IMR-90 (cell line): ENCODE data around the gene PLXNA4. TPM values are rescaled to one million over a fixed set of nuclear protein-coding genes. Genes with fewer than 3 reads are reported as not detected.
A peak's percentile ranks its signal among the peaks of the same experiment; 100 is the strongest.

ENCODE experiments used
- ATAC-seq: fragments of 200-7000 bp; cut with Tn5 transposase; 2 replicates; pipeline ENCODE4 v1.9.1; 2020; ENCODE audit warnings: low read depth, mild to moderate bottlenecking, moderate library complexity
- BruUV-seq: library from RNA; stranded (reverse); fragments of 400-500 nt; replicated peaks from 2 replicates; lab custom pipeline; 2021; lab: Mats Ljungman, UMichigan
- CTCF ChIA-PET: fragments of 300-600 bp; formaldehyde crosslinking; extraction: SDS; loops from one replicate; lab custom pipeline; 2021; ENCODE audit warnings: antibody characterized with exemption; lab: Yijun Ruan, JAX
- POLR2A ChIA-PET: fragments of 300-600 bp; sonication (Branson Sonifier 250); formaldehyde crosslinking; loops from one replicate; lab custom pipeline; 2022; ENCODE audit warnings: antibody characterized with exemption; ENCODE audit not compliant: unreplicated experiment; lab: Charles Lee
- DNase-seq: peaks from one replicate; pipeline ENCODE4 v3.0.0; 2013
- H2AFZ ChIP-seq: replicated peaks from 2 replicates; pipeline ENCODE3; 2013; ENCODE audit warnings: low read length, mild to moderate bottlenecking; ENCODE audit not compliant: poor library complexity
- H2AK5ac ChIP-seq: 2 replicates; pipeline ENCODE4 v1.6.1; 2013; ENCODE audit warnings: low read depth, low read length, inconsistent platforms
- H2AK9ac ChIP-seq: replicated peaks from 2 replicates; pipeline ENCODE3; 2013; ENCODE audit warnings: mild to moderate bottlenecking, low read depth, low read length, moderate library complexity; ENCODE audit not compliant: poor library complexity
- H2BK120ac ChIP-seq: 2 replicates; pipeline ENCODE4 v1.6.1; 2013; ENCODE audit warnings: low read depth, low read length, inconsistent platforms
- H2BK15ac ChIP-seq: 3 replicates; pipeline ENCODE4 v1.6.1; 2013; ENCODE audit warnings: low read depth, low read length, inconsistent platforms
- H2BK20ac ChIP-seq: 2 replicates; pipeline ENCODE4 v1.6.1; 2013; ENCODE audit warnings: low read depth, mild to moderate bottlenecking, inconsistent platforms, low read length, moderate library complexity
- H2BK5ac ChIP-seq: 2 replicates; pipeline ENCODE4 v1.6.1; 2013; ENCODE audit warnings: mild to moderate bottlenecking, low read depth, low read length, inconsistent platforms; ENCODE audit not compliant: poor library complexity, severe bottlenecking
- H3K14ac ChIP-seq: replicated peaks from 2 replicates; pipeline ENCODE4 v1.6.1; 2013; ENCODE audit warnings: low read depth, low read length, inconsistent platforms
- H3K18ac ChIP-seq: 2 replicates; pipeline ENCODE4 v1.6.1; 2013; ENCODE audit warnings: low read depth, low read length, control low read depth
- H3K23ac ChIP-seq: 2 replicates; pipeline ENCODE4 v1.6.1; 2013; ENCODE audit warnings: low read depth, low read length, inconsistent platforms
- H3K27ac ChIP-seq: 2 replicates; pipeline ENCODE4 v1.5.1; 2013; ENCODE audit warnings: mild to moderate bottlenecking, control low read depth, low read length; ENCODE audit not compliant: insufficient read depth
- H3K27me3 ChIP-seq: 2 replicates; pipeline ENCODE4 v1.6.1; 2013; ENCODE audit warnings: low read length; ENCODE audit not compliant: control insufficient read depth, insufficient read depth
- H3K36me3 ChIP-seq: 2 replicates; pipeline ENCODE4 v1.6.1; 2013; ENCODE audit warnings: low read length, mixed read lengths; ENCODE audit not compliant: control insufficient read depth, insufficient read depth
- H3K4ac ChIP-seq: 2 replicates; pipeline ENCODE4 v1.6.1; 2013; ENCODE audit warnings: low read depth, low read length, inconsistent platforms
- H3K4me1 ChIP-seq: 2 replicates; pipeline ENCODE4 v1.6.1; 2013; ENCODE audit warnings: low read length, mixed read lengths; ENCODE audit not compliant: control insufficient read depth, insufficient read depth
- H3K4me2 ChIP-seq: 2 replicates; pipeline ENCODE4 v1.6.1; 2013; ENCODE audit warnings: low read depth, mild to moderate bottlenecking, control low read depth, low read length, moderate library complexity
- H3K4me3 ChIP-seq: 2 replicates; pipeline ENCODE4 v1.5.1; 2013; ENCODE audit warnings: low read depth, mild to moderate bottlenecking, control low read depth, low read length, moderate library complexity; ENCODE audit not compliant: insufficient read depth
- H3K56ac ChIP-seq: 2 replicates; pipeline ENCODE4 v1.6.1; 2013; ENCODE audit warnings: low read length, inconsistent platforms; ENCODE audit not compliant: insufficient read depth; ENCODE audit errors: extremely low read depth
- H3K79me1 ChIP-seq, 2 experiments: 2 replicates each; pipeline ENCODE4 v1.6.1; 2013; ENCODE audit warnings: low read length in 2 of 2, inconsistent platforms in 1 of 2, low read depth in 1 of 2
- H3K9ac ChIP-seq: 2 replicates; pipeline ENCODE4 v1.6.1; 2013; ENCODE audit warnings: low read depth, low read length, control low read depth
- H3K9me1 ChIP-seq: 2 replicates; pipeline ENCODE4 v1.6.1; 2013; ENCODE audit warnings: low read length, inconsistent platforms; ENCODE audit not compliant: insufficient read depth
- H3K9me3 ChIP-seq: 2 replicates; pipeline ENCODE4 v1.6.1; 2013; ENCODE audit warnings: low read length; ENCODE audit not compliant: control insufficient read depth, insufficient read depth
- H4K20me1 ChIP-seq: 2 replicates; pipeline ENCODE4 v1.6.1; 2013; ENCODE audit warnings: low read length, inconsistent platforms; ENCODE audit not compliant: insufficient read depth
- H4K5ac ChIP-seq: 2 replicates; pipeline ENCODE4 v1.6.1; 2013; ENCODE audit warnings: mild to moderate bottlenecking, low read depth, low read length, control low read depth
- H4K8ac ChIP-seq, 2 experiments: 2 replicates each; pipeline ENCODE4 v1.6.1; 2013; ENCODE audit warnings: low read depth in 2 of 2, low read length in 2 of 2, control low read depth in 1 of 2, inconsistent platforms in 1 of 2
- H4K91ac ChIP-seq: 2 replicates; pipeline ENCODE4 v1.6.1; 2013; ENCODE audit warnings: low read depth, low read length, inconsistent platforms; ENCODE audit not compliant: insufficient read depth
- BHLHE40 ChIP-seq: fragments of 150-350 bp; IDR thresholded peaks from 2 replicates; pipeline ENCODE4 v1.6.1; 2016; ENCODE audit warnings: mild to moderate bottlenecking, low read depth, low read length
- CEBPB ChIP-seq: IDR thresholded peaks from 2 replicates; pipeline ENCODE4 v1.6.1; 2012; ENCODE audit warnings: low read depth, low read length, improper control_type of control experiment
- CHD1 ChIP-seq: IDR thresholded peaks from 2 replicates; pipeline ENCODE4 v1.6.1; 2012; ENCODE audit warnings: low read depth, low read length, improper control_type of control experiment
- FOS ChIP-seq: fragments of 150-350 bp; IDR thresholded peaks from 2 replicates; pipeline ENCODE4 v1.6.1; 2016; ENCODE audit warnings: low read depth, low read length
- MAFK ChIP-seq: IDR thresholded peaks from 2 replicates; pipeline ENCODE4 v1.6.1; 2012; ENCODE audit warnings: low read depth, low read length, improper control_type of control experiment
- MAZ ChIP-seq: IDR thresholded peaks from 2 replicates; pipeline ENCODE4 v1.6.1; 2012; ENCODE audit warnings: low read depth, mild to moderate bottlenecking, low read length, improper control_type of control experiment, moderate library complexity, borderline replicate concordance
- MXI1 ChIP-seq: IDR thresholded peaks from 2 replicates; pipeline ENCODE4 v1.6.1; 2012; ENCODE audit warnings: low read depth, mild to moderate bottlenecking, low read length, moderate library complexity, borderline replicate concordance
- POLR2A ChIP-seq: IDR thresholded peaks from 2 replicates; pipeline ENCODE4 v1.6.1; 2012; ENCODE audit warnings: mild to moderate bottlenecking, low read depth, low read length
- RAD21 ChIP-seq: IDR thresholded peaks from 2 replicates; pipeline ENCODE4 v1.6.1; 2012; ENCODE audit warnings: low read length, improper control_type of control experiment
- RCOR1 ChIP-seq: IDR thresholded peaks from 2 replicates; pipeline ENCODE4 v1.6.1; 2012; ENCODE audit warnings: mild to moderate bottlenecking, low read length, improper control_type of control experiment; ENCODE audit not compliant: insufficient replicate concordance
- SMC3 ChIP-seq: fragments of 150-350 bp; IDR thresholded peaks from 2 replicates; pipeline ENCODE4 v1.6.1; 2016; ENCODE audit warnings: low read depth, mild to moderate bottlenecking, antibody characterized with exemption, low read length, moderate library complexity
- WGBS, 2 experiments: methylation state at CpG; one replicate each; pipeline versions ENCODE4 v1.1.5 to v1.1.7; 2013; ENCODE audit warnings: missing lambda C conversion rate in 2 of 2; ENCODE audit not compliant: insufficient read length in 1 of 2; ENCODE audit errors: extremely low coverage in 2 of 2; 5-methylcytosine and 5-hydroxymethylcytosine counted together
- dilution Hi-C: fragments of 300-500 bp; cut with HindIII; formaldehyde crosslinking; loops from one replicate; pipeline ENCODE4 v1.14.3; 2018; ENCODE audit warnings: low sequenced_read_pairs; ENCODE audit not compliant: unreplicated experiment
- in situ Hi-C: fragments of 300-500 bp; cut with MboI; formaldehyde crosslinking; loops from 3 replicates; pipeline ENCODE4 v1.14.3; 2019; ENCODE audit warnings: low sequenced_read_pairs, inconsistent platforms, mixed read lengths
- intact Hi-C: fragments of 100-400 bp; cut with micrococcal nuclease; formaldehyde crosslinking; loops from 2 replicates; pipeline ENCODE4 v1.10.0; 2022
- polyA plus RNA-seq, 3 experiments: library from polyadenylated mRNA; depleted of rRNA; stranded (reverse); fragments of >200 nt; gene quantifications; 2 replicates each; pipeline ENCODE4 v1.2.3, GENCODE V29; 2012; ENCODE audit warnings: low replicate concordance in 1 of 3
- total RNA-seq: library from RNA; depleted of rRNA; stranded (reverse); fragments of >200 nt; gene quantifications from 2 replicates; pipeline ENCODE4 v1.2.3, GENCODE V29; 2012
- TF ChIP-seq, protein P1 (sequence below): fragments of 150-350 bp; IDR thresholded peaks from 2 replicates; pipeline ENCODE4 v1.6.1; 2017; ENCODE audit warnings: mild to moderate bottlenecking, antibody characterized with exemption, low read length, low read depth
- TF ChIP-seq, protein P2 (sequence below): conservative IDR thresholded peaks from 2 replicates; pipeline ENCODE4 v1.5.1; 2012; ENCODE audit warnings: mild to moderate bottlenecking, low read depth, low read length, improper control_type of control experiment

PLXNA4 gene
- total and polyA plus RNA-seq, 2 of the 4 experiments (the other 2 are of a cell fraction), result under 0.01 TPM

DNA sequence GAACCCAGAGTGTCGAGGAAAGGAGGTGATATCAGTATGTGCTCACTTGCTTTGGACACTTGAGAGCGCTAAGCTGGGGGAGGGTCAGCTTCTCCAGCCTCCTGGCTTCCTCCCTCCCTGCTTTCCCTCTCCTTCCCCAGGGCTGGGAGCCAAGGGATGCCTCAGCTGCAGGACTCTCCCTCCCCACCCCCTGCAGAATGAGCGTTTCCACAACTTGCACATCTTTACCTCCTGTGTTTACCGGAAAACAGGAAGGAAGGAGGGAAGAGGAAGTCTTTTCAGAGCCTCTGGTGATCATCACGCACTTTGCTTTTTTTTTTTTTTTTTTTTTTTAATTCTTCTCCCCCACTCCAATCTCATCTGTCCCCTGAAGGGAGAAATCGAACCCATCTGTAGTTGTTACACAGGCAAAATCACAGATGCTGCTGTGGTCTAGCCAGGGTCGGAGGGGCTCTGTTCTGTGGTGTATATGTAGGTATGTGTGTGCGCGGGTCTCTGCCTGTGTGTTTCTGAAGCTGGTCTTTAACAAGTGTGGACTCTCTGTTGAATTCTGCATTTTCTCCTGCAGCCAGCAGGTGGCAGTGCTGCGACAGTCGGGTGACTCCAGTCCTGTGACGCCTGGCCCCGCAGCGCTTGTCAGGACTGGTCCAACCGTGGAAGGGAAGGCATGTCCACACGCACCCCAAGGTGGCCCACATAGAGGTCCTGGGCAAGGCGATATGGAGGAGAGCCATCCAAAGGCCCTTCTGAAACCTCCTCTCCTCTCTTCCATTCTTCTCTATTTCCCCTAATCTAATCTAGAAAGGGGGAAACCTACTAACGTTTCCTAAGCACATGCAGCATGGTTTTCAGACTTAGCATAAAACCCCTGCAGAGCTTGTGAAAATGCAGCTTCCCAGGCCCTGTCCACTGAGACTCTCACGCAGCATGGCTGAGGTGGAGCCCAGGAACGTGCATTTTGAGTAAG, 257.6 kb downstream of the PLXNA4 start:
- H3K23ac ChIP-seq, result no peak overlapping the region
- in situ Hi-C loops (loop anchor here (25.0 kb wide), 1 partner anchor 1119 kb away; no protein-coding TSS in a partner anchor), intact Hi-C loops (loop anchor here (1.0 to 10.0 kb wide), 7 partner anchors 262 to 1696 kb away; no protein-coding TSS in a partner anchor), dilution Hi-C loops (no loop called here)
- H4K20me1 ChIP-seq, result no peaks in the 10 kb centered on the region
- H2BK15ac ChIP-seq, result no peak overlapping the region
- H3K36me3 ChIP-seq, result no peaks in the 10 kb centered on the region
- no TSS peak for BruUV-seq
- H3K9me3 ChIP-seq, result no peaks in the 10 kb centered on the region
- ATAC-seq, result peak; percentile 100
- H2AK9ac ChIP-seq, result peak overlapping the region; percentile 52
- no CpG with 5 or more reads among the region's 20 CpGs for WGBS, 2 experiments
- H3K4me3 ChIP-seq, result no peak overlapping the region
- peak; percentile 72 for DNase-seq
- ChIA-PET POLR2A (no interaction called here), CTCF (interaction anchor here (0.6 to 1.3 kb wide), 6 partner anchors 9 to 266 kb away, joined by 3 to 8 read pairs (median 4); no protein-coding TSS in a partner anchor)
- no peaks in the 10 kb centered on the region for H3K27me3 ChIP-seq
- peak overlapping the region; percentile 79 for H2AFZ ChIP-seq
- no peak overlapping the region for H4K8ac ChIP-seq
- H4K5ac ChIP-seq, result no peak overlapping the region
- no peak overlapping the region for H3K56ac ChIP-seq
- no peak overlapping the region for H3K9ac ChIP-seq
- no peak overlapping the region for H3K14ac ChIP-seq
- H2AK5ac ChIP-seq, result no peak overlapping the region
- no peak overlapping the region for H2BK120ac ChIP-seq
- no peak overlapping the region for H2BK20ac ChIP-seq
- no peak overlapping the region; the same call in 1 of the 2 replicates for H3K4me2 ChIP-seq
- H3K27ac ChIP-seq, result no peak overlapping the region
- no peaks in the 10 kb centered on the region for H3K4me1 ChIP-seq
- H3K79me1 ChIP-seq, result no peaks in the 10 kb centered on the region
- H3K4ac ChIP-seq, result no peak overlapping the region
- H2BK5ac ChIP-seq, result no peak overlapping the region
- H4K91ac ChIP-seq, result no peak overlapping the region
- no peaks in the 10 kb centered on the region for H3K9me1 ChIP-seq
- H3K18ac ChIP-seq, result no peak overlapping the region
- TF ChIP-seq MAZ, result no peak
- TF ChIP-seq FOS, result no peak
- TF ChIP-seq, protein P1, sequence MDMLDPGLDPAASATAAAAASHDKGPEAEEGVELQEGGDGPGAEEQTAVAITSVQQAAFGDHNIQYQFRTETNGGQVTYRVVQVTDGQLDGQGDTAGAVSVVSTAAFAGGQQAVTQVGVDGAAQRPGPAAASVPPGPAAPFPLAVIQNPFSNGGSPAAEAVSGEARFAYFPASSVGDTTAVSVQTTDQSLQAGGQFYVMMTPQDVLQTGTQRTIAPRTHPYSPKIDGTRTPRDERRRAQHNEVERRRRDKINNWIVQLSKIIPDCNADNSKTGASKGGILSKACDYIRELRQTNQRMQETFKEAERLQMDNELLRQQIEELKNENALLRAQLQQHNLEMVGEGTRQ, result no peak
- no peak for TF ChIP-seq CHD1
- TF ChIP-seq, protein P2, sequence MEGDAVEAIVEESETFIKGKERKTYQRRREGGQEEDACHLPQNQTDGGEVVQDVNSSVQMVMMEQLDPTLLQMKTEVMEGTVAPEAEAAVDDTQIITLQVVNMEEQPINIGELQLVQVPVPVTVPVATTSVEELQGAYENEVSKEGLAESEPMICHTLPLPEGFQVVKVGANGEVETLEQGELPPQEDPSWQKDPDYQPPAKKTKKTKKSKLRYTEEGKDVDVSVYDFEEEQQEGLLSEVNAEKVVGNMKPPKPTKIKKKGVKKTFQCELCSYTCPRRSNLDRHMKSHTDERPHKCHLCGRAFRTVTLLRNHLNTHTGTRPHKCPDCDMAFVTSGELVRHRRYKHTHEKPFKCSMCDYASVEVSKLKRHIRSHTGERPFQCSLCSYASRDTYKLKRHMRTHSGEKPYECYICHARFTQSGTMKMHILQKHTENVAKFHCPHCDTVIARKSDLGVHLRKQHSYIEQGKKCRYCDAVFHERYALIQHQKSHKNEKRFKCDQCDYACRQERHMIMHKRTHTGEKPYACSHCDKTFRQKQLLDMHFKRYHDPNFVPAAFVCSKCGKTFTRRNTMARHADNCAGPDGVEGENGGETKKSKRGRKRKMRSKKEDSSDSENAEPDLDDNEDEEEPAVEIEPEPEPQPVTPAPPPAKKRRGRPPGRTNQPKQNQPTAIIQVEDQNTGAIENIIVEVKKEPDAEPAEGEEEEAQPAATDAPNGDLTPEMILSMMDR, result peak; percentile 82
- no peak for TF ChIP-seq RCOR1
- TF ChIP-seq MAFK, result no peak
- TF ChIP-seq BHLHE40, result peak; percentile 72; the same call in 1 of the 2 replicates
- peak; percentile 76 for TF ChIP-seq RAD21
- TF ChIP-seq POLR2A, result no peak
- no peak for TF ChIP-seq MXI1
- TF ChIP-seq CEBPB, result no peak
- TF ChIP-seq SMC3, result peak; percentile 78
